GM18505 (cell line): Measurements from ENCODE around the gene SPATA13.

ENCODE experiments used
- ATAC-seq: cut with Tn5 transposase; IDR thresholded peaks from one replicate; pipeline ENCODE4 v1.9.1; 2021; ENCODE audit not compliant: unreplicated experiment
- POLR2A ChIP-seq: IDR thresholded peaks from 4 replicates; pipeline ENCODE4 v1.6.1; 2011; ENCODE audit warnings: borderline replicate concordance; ENCODE audit not compliant: insufficient read depth, insufficient read length; ENCODE audit errors: extremely low read depth

Gene SPATA13

GRCh38 chr13:24167666-24168391 is 7.3 kb downstream of the SPATA13 start:
- no peak for ATAC-seq
- TF ChIP-seq POLR2A: no peak

- TF ChIP-seq POLR2A: no peak
- no peak for ATAC-seq
Measured at GRCh38 chr13:24168392-24168750, 7.9 kb downstream of the SPATA13 start.

GRCh38 chr13:24168979-24169378 is 8.5 kb downstream of the SPATA13 start:
- TF ChIP-seq POLR2A: no peak
- ATAC-seq: no peak

- TF ChIP-seq POLR2A: no peak
- no peak for ATAC-seq
Measured at GRCh38 chr13:24172071-24172470, 11.6 kb downstream of the SPATA13 start.

- no peak for TF ChIP-seq POLR2A
- ATAC-seq: no peak
Measured at GRCh38 chr13:24173795-24174194, 13.3 kb downstream of the SPATA13 start.

- TF ChIP-seq POLR2A: no peak
- no peak for ATAC-seq
Measured at GRCh38 chr13:24175847-24176246, 15.3 kb downstream of the SPATA13 start.

- ATAC-seq: no peak
- TF ChIP-seq POLR2A: no peak
Measured at GRCh38 chr13:24176351-24177101, 16.0 kb downstream of the SPATA13 start.

GRCh38 chr13:24178847-24179485 is 18.4 kb downstream of the SPATA13 start:
- no peak for ATAC-seq
- no peak for TF ChIP-seq POLR2A

- no peak for TF ChIP-seq POLR2A
- ATAC-seq: no peak
Measured at GRCh38 chr13:24179486-24179850, 18.9 kb downstream of the SPATA13 start.

- no peak for ATAC-seq
- TF ChIP-seq POLR2A: no peak
Measured at GRCh38 chr13:24180750-24181377, 20.3 kb downstream of the SPATA13 start.

GRCh38 chr13:24181991-24182702 is 21.6 kb downstream of the SPATA13 start:
- TF ChIP-seq POLR2A: no peak
- ATAC-seq: no peak

- no peak for TF ChIP-seq POLR2A
Measured at GRCh38 chr13:24182703-24183081, 22.2 kb downstream of the SPATA13 start.

GRCh38 chr13:24183741-24184182 is 23.2 kb downstream of the SPATA13 start:
- TF ChIP-seq POLR2A: no peak
- no peak for ATAC-seq

More at GRCh38 chr13:24182703-24183081, 22.2 kb downstream of the SPATA13 start:
- ATAC-seq: no peak
